ENCODE results near the gene SETBP1. TPM values are rescaled to one million over a fixed set of nuclear protein-coding genes. Genes with fewer than 3 reads are reported as not detected.

SETBP1 gene
- total RNA-seq, 1 donor from 2014 or later: 1.5 TPM

DNA sequence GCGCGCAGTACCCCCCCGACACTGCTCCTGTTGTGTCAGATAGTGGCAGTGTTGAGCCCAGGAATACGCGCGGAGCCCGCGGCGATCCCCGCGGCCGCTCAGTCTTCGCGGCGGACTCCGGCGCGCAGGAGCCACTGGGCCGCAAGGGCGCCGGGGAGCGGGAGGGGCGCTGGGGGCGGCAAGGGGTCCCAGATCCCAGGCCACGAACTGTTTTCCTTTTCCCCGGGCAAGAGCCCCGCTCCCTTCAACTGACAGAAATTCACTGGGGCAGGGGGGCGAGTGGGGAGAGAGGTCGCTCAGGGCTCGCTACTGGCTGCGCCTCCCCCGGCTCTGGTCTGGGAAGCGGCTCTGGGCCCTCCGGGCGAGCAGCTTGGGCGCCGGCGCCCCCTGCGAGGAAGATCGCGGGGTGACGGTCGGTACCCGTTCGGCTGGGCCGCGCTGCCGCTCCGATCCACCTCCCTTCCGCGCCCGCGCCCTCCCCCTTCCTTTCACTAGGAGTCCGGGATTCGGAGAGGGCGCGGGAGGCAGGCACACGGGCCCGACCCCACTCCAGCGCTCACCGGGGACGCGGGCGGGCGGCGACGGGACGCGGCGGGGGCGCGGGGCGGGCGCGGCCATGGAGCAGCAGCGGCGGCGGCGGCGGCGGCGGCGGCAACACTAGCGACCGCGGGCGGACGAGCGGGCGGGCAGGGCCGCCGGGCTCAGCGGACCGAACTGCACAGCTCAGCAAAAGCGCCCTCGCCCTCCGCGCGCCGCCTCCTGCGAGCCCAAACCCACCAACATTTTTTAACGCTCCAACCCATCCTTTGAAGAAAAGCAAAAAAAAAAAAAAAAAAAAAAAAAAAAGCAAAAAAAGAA is 1.4 kb upstream of the SETBP1 start:
- DNase-seq (ENCODE audit: extremely low read depth, low read depth, low spot score): no peak

DNA sequence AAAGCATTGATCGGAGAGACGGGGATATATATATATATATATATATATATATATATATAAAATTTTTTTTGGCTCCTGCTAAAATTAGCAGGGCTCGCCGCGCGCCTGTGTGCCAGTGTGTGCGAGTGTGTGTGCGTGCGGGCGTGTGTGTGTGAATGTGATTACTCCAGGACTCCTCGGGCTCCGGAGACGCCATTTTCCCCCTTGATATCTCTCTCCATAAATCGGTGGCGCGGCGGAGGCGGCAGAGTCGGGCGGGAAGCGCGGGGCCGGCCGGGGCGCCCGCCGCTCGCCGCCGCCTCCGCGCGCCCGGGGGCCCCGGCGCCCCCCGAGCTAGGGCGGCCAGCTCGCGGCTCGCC is 795 bp upstream of the SETBP1 start:
- no peak for DNase-seq (ENCODE audit: extremely low read depth, low read depth, low spot score)

DNA sequence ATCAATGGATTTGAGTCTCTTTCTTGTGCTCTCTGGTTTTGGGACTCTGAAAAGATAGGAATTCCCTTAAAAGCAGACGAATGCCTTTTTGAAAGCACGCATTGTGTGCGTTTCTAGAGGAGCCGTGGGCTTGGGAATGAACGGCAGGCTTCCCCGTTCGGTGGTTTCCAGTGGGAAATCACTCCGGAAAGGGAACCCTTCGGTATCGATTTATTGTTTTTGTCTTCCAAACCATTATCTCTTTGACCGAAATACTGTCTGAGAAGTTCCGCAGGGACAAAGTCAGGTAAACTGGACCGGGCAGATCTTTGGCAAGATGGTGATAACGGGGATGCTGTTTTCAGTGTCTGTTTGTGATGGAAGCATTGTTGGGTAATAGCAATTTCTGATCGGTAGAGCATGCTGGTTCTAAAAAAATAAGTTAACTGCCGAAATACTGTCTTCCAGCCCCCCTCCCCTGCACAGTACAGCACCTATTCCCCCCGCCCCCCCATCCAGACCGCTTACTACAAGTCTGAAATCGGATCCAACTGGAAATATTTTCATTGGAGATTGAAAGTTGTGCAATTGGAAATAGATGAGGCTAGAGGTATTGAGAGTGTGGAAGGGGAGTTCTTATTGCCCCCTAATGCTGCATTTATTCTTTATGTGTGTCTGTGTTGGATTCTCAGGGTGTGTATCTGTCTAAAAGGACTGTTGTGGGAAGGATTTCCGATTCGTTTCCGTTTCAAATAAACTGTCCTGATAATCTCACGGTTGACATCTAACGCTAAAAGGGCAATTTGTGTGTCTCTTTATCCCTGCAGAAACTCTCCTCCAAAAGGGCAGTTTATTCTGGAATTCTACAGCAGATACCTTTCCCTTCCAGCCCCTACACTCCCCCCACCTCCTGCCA is 635 bp downstream of the SETBP1 start:
- no peak for DNase-seq (ENCODE audit: extremely low read depth, low read depth, low spot score)

DNA sequence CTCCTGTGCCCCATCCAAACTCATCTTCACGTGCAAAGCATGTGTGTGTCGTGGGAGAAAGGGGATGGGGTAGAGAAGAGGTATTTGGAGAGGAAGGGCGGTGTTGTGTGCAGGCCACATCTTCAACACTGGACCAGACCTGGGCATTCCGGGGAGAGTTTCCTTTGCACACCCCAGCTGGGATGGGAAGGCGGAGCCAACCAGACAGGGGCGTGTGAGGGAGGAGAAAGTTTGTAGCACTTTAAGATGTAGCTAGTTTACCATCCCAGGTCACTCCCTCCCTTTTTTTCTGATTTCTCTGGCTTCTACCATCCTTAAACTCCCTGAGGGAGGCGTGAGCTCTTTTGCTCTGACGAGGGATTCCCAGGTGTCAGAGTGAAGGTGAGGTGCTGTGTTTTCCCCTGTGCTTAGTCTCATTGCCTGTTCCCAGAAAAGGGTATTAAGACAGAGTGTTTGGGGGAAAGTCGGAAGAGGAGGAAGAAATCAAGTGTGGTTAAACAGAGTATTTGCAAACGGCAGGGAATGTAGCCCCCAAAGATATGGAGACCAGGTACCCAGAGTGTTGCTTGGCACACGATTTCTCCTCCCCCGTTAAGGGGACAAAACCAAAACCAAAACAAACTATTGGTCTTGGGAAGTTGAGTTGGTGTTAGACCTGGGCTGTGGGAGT is 1.6 kb downstream of the SETBP1 start:
- no peak for DNase-seq (ENCODE audit: extremely low read depth, low read depth, low spot score)

DNA sequence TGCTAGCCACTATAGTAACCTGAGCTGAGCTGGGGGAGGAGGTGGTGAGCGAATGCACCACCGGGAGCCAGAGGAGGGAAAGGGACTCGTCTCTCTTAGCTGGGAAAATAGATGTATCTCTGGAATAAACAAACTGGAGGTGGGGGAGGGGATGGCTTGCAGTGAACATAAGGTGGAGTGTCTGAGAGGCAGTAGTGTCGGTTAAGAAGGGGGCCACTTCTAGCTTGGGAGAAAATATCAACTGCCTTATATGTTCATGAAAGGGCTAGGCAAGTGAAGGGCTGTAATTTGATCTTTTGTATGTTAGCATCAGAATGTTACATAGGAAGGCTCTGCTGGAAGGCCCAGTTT is 2.2 kb downstream of the SETBP1 start:
- no peak for DNase-seq (ENCODE audit: extremely low read depth, low read depth, low spot score)

DNA sequence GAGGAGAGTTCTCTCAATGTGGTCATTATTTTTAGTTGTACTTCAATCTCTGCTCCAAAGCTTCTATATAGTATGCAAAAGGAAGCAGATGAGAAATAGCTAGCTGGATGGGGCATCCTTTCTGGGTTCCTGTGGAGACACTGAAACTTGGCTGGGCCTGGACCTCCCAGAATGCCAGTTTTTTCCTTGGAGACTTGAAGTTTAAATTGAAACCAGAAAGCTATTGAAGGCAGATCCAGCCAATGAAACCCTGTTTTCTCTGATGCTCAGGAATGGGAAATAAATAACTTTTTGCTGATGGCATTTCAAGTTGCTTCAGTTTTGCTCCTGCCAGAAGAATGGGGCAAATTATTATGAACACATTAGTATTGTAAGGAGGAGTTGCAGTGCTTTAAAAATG is 2.9 kb downstream of the SETBP1 start:
- DNase-seq (ENCODE audit: extremely low read depth, low read depth, low spot score): no peak

DNA sequence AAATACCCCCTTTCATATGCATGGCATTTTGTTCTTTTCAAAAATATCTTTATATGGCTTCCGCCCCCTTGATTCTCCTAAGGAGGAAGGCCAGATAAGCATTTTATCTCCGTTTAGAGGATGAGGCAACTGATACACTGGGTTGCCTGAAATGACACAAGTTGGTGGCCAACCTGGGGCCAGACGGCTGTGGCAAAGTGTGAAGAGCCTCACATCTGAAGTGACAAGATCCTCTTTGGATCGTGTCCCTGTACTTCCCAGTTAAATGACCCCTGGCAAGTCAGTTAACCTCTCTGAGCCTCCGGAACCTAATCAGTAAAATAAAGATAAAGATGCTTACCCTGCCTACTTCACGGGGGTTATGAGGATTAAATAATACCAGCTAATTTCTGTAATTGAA is 4.6 kb downstream of the SETBP1 start:
- no peak for DNase-seq (ENCODE audit: extremely low read depth, low read depth, low spot score)

DNA sequence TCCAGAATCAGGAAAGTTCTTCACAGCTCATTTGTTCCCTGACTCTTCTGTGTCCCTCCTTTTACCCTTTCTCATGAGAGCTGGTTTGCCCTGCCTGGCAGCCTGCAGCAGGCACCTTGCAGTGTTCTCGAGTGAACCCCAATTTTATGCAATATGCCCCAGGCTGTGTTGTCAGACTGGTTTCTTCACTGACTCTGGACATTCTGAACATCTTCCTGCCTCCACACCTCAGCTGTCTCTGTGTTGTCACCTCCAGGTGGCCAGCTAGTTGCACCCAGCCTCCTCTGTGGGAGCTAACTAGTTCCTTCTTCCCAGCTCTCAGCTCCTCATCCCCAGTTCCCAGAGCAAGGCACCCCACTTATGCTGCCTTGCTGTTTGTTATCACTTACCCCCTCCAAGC is 5.5 kb downstream of the SETBP1 start:
- DNase-seq (ENCODE audit: extremely low read depth, low read depth, low spot score): no peak

DNA sequence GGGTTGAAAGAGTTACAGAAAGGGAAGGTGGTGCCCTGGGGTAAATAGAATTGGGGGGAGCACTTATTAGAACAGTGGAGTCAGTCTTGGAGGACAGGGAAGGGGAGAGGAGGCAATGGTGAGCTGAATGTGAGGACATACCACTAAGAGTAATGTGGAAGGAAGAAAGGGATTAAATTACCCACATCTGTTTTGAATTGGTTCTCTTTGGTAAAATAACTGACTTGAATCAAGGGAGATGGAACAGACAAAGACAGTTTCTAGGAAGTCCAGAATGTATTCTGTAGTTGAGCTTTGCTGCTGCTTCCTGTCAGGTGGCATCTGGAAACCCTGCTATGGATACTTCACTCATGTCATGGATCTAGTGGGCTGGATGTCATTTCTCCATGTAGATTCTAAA is 6.7 kb downstream of the SETBP1 start:
- DNase-seq (ENCODE audit: extremely low read depth, low read depth, low spot score): no peak

DNA sequence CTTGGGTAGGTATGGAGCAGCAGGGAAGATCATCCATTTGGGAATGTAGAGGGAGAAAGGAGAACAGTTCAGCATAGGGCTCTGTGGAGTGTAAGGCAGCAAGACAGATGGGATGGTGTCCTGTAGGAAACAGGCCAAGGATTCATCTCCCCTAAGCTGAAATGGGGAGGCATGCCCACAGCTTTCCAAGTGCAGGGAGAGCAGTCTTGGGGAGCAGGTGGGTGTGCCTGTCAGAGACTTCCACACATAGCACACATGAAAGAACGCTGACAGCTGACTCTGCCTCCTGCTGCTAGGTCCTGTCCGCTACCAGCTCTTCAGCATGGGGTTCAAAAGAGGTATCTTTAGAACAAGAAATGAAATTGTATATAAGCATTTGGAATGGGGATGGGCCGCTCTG is 9.0 kb downstream of the SETBP1 start:
- DNase-seq (ENCODE audit: extremely low read depth, low read depth, low spot score): no peak

DNA sequence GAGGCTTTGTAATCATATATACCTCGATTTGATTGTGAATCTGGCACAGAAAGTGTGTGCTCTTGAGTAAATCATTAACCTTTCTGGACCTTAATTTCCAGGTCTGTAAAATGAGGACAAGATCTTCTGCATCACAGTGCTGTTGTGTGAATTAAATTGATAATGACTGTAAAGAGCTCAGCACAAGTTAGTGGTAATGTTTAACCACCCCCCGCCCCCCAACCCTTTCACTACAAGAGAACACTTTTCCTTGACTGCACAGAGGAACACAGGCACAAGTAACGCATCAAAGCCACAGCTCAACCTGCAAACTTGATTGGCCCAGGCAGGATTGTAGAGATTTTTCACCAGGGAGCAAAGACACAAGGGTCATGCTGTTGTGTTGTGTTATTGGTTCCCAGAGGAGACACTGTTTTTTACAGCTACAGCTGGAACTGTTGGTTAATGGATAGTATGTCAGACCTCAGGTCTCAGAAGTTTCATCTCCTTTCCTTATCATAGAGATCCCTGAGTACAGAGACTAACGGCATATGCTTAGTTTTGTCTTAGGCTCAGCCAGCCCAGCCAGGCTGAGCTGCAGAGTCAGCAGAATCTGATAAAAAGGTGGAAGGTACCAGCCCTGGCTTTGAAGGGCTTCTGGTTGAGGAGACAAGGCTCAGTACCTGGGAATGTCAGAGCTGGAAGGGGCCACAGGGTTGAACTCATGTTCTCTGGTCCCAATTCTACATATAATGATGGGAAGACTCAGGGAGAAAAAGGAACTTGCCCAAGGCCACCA is 10.6 kb downstream of the SETBP1 start:
- DNase-seq (ENCODE audit: extremely low read depth, low read depth, low spot score): no peak

DNA sequence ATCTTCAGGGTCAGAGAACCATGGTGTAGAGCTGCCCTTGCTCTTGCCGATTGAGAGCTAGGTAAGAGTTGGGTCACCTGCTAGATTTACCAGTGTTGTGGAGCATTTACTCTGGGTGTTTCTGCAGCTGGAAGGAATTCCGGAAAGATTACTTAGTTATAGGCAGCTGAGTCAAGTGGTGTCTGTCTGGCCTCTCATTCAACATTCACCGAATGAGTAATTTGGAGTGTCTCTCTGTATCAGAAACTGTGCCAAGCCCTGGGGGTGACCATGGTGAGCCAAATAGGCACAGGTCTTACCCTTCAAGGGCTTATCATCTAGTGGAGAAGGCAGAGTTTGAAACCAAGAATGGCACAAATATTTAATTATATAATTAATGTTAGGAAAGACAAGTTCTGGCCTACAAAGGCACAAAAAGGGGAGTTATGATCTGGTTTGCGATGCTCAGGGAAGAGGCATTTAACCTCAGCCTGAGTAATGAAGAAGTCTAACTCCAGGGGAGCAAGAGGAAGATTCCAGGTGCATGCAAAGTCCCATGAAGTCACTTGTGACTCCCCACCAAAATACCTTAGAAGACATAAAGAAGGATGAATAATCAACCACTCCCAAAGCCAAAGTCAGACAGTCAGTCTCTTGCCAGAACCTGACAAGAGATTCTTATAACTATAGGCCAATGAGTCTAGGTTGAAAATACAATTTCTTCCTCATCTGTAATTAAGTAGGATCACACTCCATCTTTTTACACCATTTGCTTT is 12.5 kb downstream of the SETBP1 start:
- DNase-seq (ENCODE audit: extremely low read depth, low read depth, low spot score): no peak

DNA sequence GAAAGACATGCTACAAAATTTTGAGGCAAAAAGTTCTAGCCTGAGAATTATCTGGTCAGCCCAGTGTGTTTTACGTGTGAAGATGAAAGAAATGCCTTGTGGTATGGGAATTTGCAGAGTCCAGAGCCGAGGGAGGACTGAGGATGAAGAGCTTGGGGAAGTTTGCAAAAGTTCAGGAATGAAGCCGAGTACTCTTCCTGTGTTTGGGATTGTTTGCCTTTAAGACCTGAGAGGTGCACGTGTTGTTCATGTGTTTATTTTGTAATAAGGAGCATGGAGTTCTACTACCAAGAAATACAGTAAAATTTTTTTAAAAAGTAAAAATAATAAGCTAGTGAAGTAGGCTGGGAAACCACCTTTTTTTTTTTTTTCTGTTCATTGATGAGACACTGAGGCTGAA is 14.8 kb downstream of the SETBP1 start:
- no peak for DNase-seq (ENCODE audit: extremely low read depth, low read depth, low spot score)

DNA sequence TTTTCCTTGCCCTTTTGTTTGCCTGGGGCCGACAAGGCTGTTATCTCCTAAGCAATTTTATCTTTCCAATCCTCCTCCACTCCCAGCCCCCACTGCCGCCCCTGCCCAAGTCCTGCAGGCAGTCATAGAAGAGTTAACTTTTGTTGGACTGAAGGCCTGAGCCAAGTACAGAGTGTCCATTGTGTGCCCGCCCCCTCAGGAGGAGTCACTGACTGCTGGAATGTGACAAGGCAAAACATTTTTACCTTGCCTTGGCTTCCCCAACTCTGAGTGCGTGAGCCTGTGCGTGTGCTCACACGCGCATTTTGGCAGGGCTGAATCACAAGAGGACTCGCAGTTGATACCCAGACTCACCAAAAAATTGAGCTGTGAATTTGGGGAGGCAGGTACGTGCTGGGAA is 16.2 kb downstream of the SETBP1 start:
- no peak for DNase-seq (ENCODE audit: extremely low read depth, low read depth, low spot score)

DNA sequence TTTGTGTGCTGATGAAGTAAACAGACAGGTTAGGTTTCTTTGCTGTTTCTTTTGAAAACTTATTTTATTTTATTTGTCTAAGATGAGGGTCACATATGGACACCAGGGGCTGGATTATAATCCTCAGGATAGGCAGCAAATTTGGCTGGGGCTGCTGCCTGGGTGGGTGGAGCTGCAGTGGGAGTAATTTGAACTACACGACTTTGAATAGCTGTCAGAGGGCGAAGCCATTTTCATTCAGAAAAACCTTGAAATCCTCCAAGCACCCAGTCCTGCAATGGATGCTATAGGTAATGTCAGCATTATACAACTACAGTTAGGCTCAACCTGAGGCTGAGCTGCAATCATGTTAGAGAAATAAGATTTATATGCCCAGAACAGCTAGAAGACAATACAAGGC is 16.6 kb downstream of the SETBP1 start:
- DNase-seq (ENCODE audit: extremely low read depth, low read depth, low spot score): no peak

DNA sequence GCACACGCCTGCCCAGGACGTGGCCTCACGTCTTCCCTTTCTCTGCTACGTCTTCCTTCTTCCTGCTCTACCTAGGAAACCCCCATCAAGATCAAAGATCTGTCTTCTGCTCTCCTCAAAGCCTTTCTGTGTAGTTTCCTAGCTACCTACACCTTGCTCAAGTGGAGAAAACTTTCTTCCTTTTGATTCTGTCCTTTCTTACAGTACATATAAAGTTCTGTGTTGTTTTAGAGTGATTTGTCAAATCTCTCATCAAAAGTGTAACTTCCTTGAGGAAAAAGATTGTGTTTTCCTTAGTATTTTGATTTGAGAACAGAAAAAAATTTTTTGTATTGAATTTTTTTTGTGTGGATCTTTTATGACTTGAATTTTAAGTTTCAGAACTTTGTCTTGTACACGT is 17.8 kb downstream of the SETBP1 start:
- DNase-seq (ENCODE audit: extremely low read depth, low read depth, low spot score): no peak

DNA sequence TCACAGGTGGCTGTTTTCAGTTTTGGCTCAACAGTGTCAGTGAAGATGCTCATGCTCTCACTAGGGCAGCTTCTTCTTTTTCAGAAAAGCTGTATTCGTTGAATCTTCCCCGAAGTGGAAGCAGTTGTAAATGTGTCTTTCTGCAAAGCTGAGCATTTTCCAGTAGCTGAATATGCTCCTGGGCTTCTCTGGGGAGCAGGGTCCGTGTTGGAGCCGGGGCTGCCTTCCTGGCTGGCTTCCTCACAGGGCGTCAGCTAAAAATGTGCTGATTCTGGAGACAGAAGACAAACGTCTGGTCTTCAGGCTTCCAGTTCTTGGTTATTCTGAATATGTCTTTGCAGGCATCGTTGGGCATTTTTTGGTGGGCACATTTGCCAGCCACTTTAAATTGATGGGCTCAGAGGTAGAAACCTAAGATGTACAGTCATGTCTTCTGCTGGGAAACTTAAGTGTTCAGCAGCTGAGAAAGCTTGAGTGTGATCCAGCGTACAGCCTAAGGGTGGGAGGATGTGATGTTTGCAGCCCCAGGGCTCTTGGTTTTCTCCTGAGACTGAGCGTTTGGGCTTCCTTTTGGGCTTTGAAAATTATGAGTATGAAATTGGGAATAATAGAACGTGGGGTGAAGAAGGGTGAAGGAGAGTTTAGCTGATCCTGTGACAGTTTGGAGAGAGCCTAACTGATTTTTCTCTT is 19.0 kb downstream of the SETBP1 start:
- no peak for DNase-seq (ENCODE audit: extremely low read depth, low read depth, low spot score)

DNA sequence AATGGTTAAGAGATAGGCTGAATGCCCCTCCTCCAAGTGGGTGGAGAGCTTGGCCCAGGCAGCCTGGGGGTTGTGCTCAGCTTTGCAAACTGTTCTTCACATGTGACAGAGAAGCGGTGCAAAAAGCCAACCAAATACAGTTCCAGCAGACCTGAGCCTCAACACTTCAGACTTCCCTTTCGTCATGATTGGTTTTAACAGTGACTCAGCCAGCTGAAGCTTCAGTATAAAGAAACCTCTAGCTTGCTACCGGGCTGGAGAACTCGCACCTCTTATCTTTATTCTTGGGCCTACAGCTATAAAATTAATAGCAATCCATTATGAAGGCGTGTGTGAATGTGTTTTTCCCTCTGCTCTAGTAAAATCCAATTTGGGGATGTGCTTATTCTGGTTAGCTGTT is 20.0 kb downstream of the SETBP1 start:
- DNase-seq (ENCODE audit: extremely low read depth, low read depth, low spot score): no peak

DNA sequence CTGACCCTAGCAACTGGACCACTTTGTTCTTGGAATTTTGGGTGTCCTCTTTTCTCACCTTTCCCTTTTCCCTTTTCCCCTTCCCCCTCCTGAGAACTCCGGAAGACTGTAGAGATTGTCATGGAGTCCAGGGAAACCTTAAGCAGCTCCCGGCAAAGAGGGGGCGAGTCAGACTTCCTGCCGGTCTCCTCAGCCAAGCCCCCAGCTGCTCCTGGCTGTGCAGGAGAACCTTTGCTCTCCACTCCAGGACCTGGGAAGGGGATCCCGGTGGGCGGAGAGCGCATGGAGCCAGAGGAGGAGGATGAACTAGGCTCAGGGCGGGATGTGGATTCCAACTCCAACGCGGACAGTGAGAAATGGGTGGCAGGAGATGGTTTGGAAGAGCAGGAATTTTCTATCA is 20.5 kb downstream of the SETBP1 start:
- DNase-seq (ENCODE audit: extremely low read depth, low read depth, low spot score): no peak

DNA sequence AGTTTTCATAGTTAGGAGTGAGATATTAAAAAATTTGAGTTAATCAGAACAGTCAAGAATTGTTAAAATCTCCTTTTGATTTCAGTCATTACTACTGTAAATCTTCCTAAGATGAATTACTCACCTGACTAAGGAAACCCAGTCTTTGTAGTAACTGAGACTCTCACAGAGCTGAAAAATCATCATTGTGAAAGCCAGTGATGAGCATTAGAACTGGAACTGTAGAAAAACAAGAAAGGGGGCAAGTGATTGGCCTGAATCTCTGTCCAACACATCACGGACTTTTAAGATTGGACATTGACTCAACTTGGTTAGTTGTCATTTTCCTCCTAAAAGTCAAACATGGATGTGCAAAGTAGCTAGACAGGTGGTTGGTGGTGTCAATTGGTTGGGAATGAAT is 21.9 kb downstream of the SETBP1 start:
- DNase-seq (ENCODE audit: extremely low read depth, low read depth, low spot score): no peak

All from glomerular endothelial cell (primary cell).